Dermis microvascular lymphatic vessel endothelial cell (primary cell): Measurements from ENCODE around the gene ZNF516. TPM values are rescaled to one million over a fixed set of nuclear protein-coding genes. Genes with fewer than 3 reads are reported as not detected.
A peak's percentile ranks its signal among the peaks of the same experiment; 100 is the strongest.

Experiments used
- DNase-seq, 2 donors: peaks; one replicate each; pipeline versions ENCODE4 v3.0.0 to v3.0.0-alpha.2; 2010; ENCODE audit warnings: low read depth in 2 of 2
- total RNA-seq: library from RNA; depleted of rRNA; stranded (reverse); fragments of >200 nt; gene quantifications from 2 replicates; pipeline ENCODE4 v1.2.1, GENCODE V29; 2014

Gene ZNF516
- total RNA-seq, 1 donor from 2014 or later: 8.2 TPM

- no peak for DNase-seq
Observed at GRCh38 chr18:76441668-76442412, 53.2 kb downstream of the ZNF516 start.

GRCh38 chr18:76441002-76441667, 53.9 kb downstream of the ZNF516 start:
- DNase-seq: no peak

GRCh38 chr18:76437910-76438309, 57.1 kb downstream of the ZNF516 start:
- DNase-seq: no peak

GRCh38 chr18:76437011-76437410, 58.0 kb downstream of the ZNF516 start:
- no peak for DNase-seq

GRCh38 chr18:76436342-76436741, 58.7 kb downstream of the ZNF516 start:
- DNase-seq: no peak

GRCh38 chr18:76435316-76435989, 59.6 kb downstream of the ZNF516 start:
- DNase-seq: no peak

- no peak for DNase-seq
Observed at GRCh38 chr18:76434452-76434851, 60.6 kb downstream of the ZNF516 start.

GRCh38 chr18:76433788-76434187, 61.3 kb downstream of the ZNF516 start:
- no peak for DNase-seq

GRCh38 chr18:76432970-76433767, 61.9 kb downstream of the ZNF516 start:
- DNase-seq: no peak

GRCh38 chr18:76432274-76432755, 62.7 kb downstream of the ZNF516 start:
- DNase-seq: no peak

GRCh38 chr18:76431437-76432273, 63.4 kb downstream of the ZNF516 start:
- DNase-seq: no peak

GRCh38 chr18:76430636-76431035, 64.4 kb downstream of the ZNF516 start:
- DNase-seq: no peak

GRCh38 chr18:76429262-76430126, 65.5 kb downstream of the ZNF516 start:
- no peak for DNase-seq

- no peak for DNase-seq
Observed at GRCh38 chr18:76428396-76429261, 66.4 kb downstream of the ZNF516 start.

GRCh38 chr18:76426737-76427305, 68.2 kb downstream of the ZNF516 start:
- peak in 1 of 2 donors; percentile 16 for DNase-seq

GRCh38 chr18:76425146-76426131, 69.6 kb downstream of the ZNF516 start:
- DNase-seq: no peak

- DNase-seq: no peak
Observed at GRCh38 chr18:76422838-76423237, 72.2 kb downstream of the ZNF516 start.
